HepG2 (cell line): ENCODE measurements around the gene TCN2. TPM values are rescaled to one million over a fixed set of nuclear protein-coding genes. Genes with fewer than 3 reads are reported as not detected.

ENCODE experiments used
- AGO2 ChIP-seq: fragments of 200-400 bp; formaldehyde crosslinking; optimal IDR thresholded peaks from 2 replicates; pipeline ENCODE3; 2017; ENCODE audit warnings: mild to moderate bottlenecking, low read depth, low read length, moderate library complexity
- BORCS8-MEF2B ChIP-seq: sonication (generic); formaldehyde crosslinking; IDR thresholded peaks from 2 replicates; pipeline ENCODE4 v1.8.0; 2022; ENCODE audit warnings: mild to moderate bottlenecking, missing genetic modification reagents
- CTCF ChIP-seq: sonication (generic); formaldehyde crosslinking; IDR thresholded peaks from 2 replicates; pipeline ENCODE4 v1.5.0; 2020; ENCODE audit warnings: mild to moderate bottlenecking, missing genetic modification reagents, moderate library complexity
- E2F5 ChIP-seq: sonication (generic); formaldehyde crosslinking; conservative IDR thresholded peaks from 2 replicates; pipeline ENCODE4 v1.4.0; 2020; ENCODE audit warnings: missing genetic modification reagents
- GATA4 ChIP-seq: sonication (generic); IDR thresholded peaks from 2 replicates; pipeline ENCODE4 v1.6.1; 2016; ENCODE audit warnings: antibody characterized with exemption, low read depth, borderline replicate concordance
- HDAC1 ChIP-seq: sonication (generic); formaldehyde crosslinking; IDR thresholded peaks from 2 replicates; pipeline ENCODE4 v1.5.1; 2020; ENCODE audit warnings: mild to moderate bottlenecking, missing genetic modification reagents
- HNRNPL ChIP-seq: fragments of 200-400 bp; formaldehyde crosslinking; IDR thresholded peaks from 2 replicates; pipeline ENCODE4 v1.6.1; 2017; ENCODE audit warnings: mild to moderate bottlenecking, low read depth, low read length
- HNRNPLL ChIP-seq: fragments of 200-400 bp; formaldehyde crosslinking; IDR thresholded peaks from 2 replicates; pipeline ENCODE4 v1.6.1; 2017; ENCODE audit warnings: mild to moderate bottlenecking, low read depth, low read length; ENCODE audit not compliant: poor library complexity, severe bottlenecking
- MATR3 ChIP-seq: sonication (generic); formaldehyde crosslinking; IDR thresholded peaks from 2 replicates; pipeline ENCODE4 v1.4.0; 2020; ENCODE audit warnings: missing genetic modification reagents
- NCOR1 ChIP-seq: fragments of 200-600 bp; sonication (generic); IDR thresholded peaks from 2 replicates; pipeline ENCODE4 v1.7.0; 2017; ENCODE audit warnings: antibody characterized with exemption, low read length, borderline replicate concordance
- PHF20 ChIP-seq: sonication (generic); formaldehyde crosslinking; IDR thresholded peaks from 2 replicates; pipeline ENCODE4 v1.5.0; 2020; ENCODE audit warnings: mild to moderate bottlenecking, missing genetic modification reagents
- XRCC5 ChIP-seq: fragments of 200-400 bp; formaldehyde crosslinking; optimal IDR thresholded peaks from 2 replicates; pipeline ENCODE3; 2017; ENCODE audit warnings: mild to moderate bottlenecking, low read length
- ZBTB7B ChIP-seq: sonication (generic); formaldehyde crosslinking; IDR thresholded peaks from 2 replicates; pipeline ENCODE4 v1.4.0; 2020; ENCODE audit warnings: missing genetic modification reagents
- ZMYM2 ChIP-seq: sonication (generic); formaldehyde crosslinking; IDR thresholded peaks from 2 replicates; pipeline ENCODE4 v1.8.0; 2022; ENCODE audit warnings: mild to moderate bottlenecking, missing genetic modification reagents
- ZNF496 ChIP-seq: sonication (generic); formaldehyde crosslinking; IDR thresholded peaks from 2 replicates; pipeline ENCODE4 v1.8.1; 2023; ENCODE audit warnings: mild to moderate bottlenecking, moderate library complexity, missing genetic modification reagents; ENCODE audit not compliant: insufficient replicate concordance
- ZNF646 ChIP-seq: sonication (generic); formaldehyde crosslinking; IDR thresholded peaks from 2 replicates; pipeline ENCODE4 v1.9.0; 2021; ENCODE audit warnings: mild to moderate bottlenecking, missing genetic modification reagents
- ZNF740 ChIP-seq: sonication (generic); formaldehyde crosslinking; IDR thresholded peaks from 2 replicates; pipeline ENCODE4 v1.4.0; 2020; ENCODE audit warnings: missing genetic modification reagents
- ZNF768 ChIP-seq: sonication (generic); formaldehyde crosslinking; IDR thresholded peaks from 2 replicates; pipeline ENCODE4 v1.4.0; 2020; ENCODE audit warnings: missing genetic modification reagents
- ZNF883 ChIP-seq: sonication (generic); formaldehyde crosslinking; IDR thresholded peaks from 2 replicates; pipeline ENCODE4 v1.5.1; 2020; ENCODE audit warnings: mild to moderate bottlenecking, missing genetic modification reagents; ENCODE audit errors: not compliant biosample characterization
- polyA plus RNA-seq, 8 experiments: library from polyadenylated mRNA; depleted of rRNA in 3 of 8; stranded (reverse) in 7 of 8; unstranded in 1 of 8; fragments of >200 nt; fragmentation: Illumina TruSeq in 4 of 8; extraction: Trizol in 4 of 8; gene quantifications; 2 replicates each; pipeline versions ENCODE4 v1.2.1 to v1.2.3, GENCODE V29; 2011 to 2016; ENCODE audit warnings: low read depth in 4 of 8, missing spikeins in 1 of 8, mixed read lengths in 1 of 8; ENCODE audit not compliant: insufficient read depth in 1 of 8
- total RNA-seq, 5 experiments: library from RNA; depleted of rRNA; stranded (reverse); fragments of >200 nt; fragmentation: Illumina TruSeq; extraction: Trizol; gene quantifications; 2 replicates each; pipeline ENCODE4 v1.2.3, GENCODE V29; 2016; ENCODE audit warnings: low read depth in 1 of 5

The TCN2 gene
- total and polyA plus RNA-seq, 2 of the 13 experiments (the other 11 are each of a cell fraction or from before 2014, with no cell fraction given) = 0.29 to 0.31 TPM

GRCh38 chr22:30574095-30574981 is 32.6 kb upstream of the TCN2 start, which contains the start of gene GAL3ST1 (continued):
- TF ChIP-seq BORCS8-MEF2B = peak; percentile 16; the same call in 1 of the 2 replicates
- 0 out of 2 replicates have a peak, but pooled peaks have one; percentile 4 for TF ChIP-seq CTCF (CRISPR knock-in tag)
- no peak for TF ChIP-seq E2F5
- TF ChIP-seq GATA4 = no peak
- TF ChIP-seq MATR3 (CRISPR knock-in tag) = no peak
- TF ChIP-seq HNRNPLL = peak; percentile 90
- TF ChIP-seq ZNF740 (CRISPR knock-in tag) = no peak
- TF ChIP-seq ZBTB7B (CRISPR knock-in tag) = peak; percentile 32; the same call in 1 of the 2 replicates
- peak; percentile 56 for TF ChIP-seq AGO2
- TF ChIP-seq NCOR1 = peak; percentile 35; the same call in 1 of the 2 replicates
- no peak for TF ChIP-seq ZMYM2 (CRISPR knock-in tag)
- TF ChIP-seq ZNF496 = no peak
- no peak for TF ChIP-seq ZNF646 (CRISPR knock-in tag)
- no peak for TF ChIP-seq ZNF883
- TF ChIP-seq HDAC1 = 0 out of 2 replicates have a peak, but pooled peaks have one; percentile 15
- no peak for TF ChIP-seq PHF20
- peak; percentile 79; the same call in 1 of the 2 replicates for TF ChIP-seq HNRNPL
- TF ChIP-seq XRCC5 = peak; percentile 46
- no peak for TF ChIP-seq ZNF768 (CRISPR knock-in tag)
